ENCODE results near the gene FOXK2.
"Not testable (repeated sequence)": the region's sequence is repeated elsewhere in the genome, so short reads cannot be mapped to it uniquely, and the experiment has no call there.

Gene FOXK2

DNA sequence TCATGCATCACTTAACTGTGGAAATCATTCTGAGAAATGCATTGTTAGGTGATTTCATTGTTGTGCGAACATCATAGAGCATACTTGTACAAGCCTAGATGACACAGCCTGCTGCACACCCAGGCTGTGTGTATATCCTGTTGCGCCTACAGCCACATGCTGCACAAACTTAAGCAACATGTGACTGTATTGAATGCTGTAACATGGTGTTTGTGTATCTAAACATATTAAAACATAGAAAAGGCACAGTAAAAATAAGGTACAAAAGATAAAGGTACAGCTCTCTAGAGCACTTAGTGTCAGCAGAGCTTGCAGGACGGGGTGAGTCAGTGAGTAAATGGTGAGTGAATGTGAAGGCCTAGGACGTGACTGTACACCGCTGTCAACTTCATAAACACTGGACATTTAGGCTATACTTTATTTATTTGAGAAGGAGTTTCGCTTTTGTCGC is 11.9 kb downstream of the FOXK2 start:
- peak overlapping the region; percentile 57 for H3K27ac Mint-ChIP-seq
- H3K36me3 Mint-ChIP-seq (ENCODE audit: low read depth) = peaks cover 4% of the 10 kb centered on the region
- H3K9me3 Mint-ChIP-seq = no peaks in the 10 kb centered on the region
- intact Hi-C loops (cut with micrococcal nuclease) = no loop called here
- H3K4me3 Mint-ChIP-seq = no peak overlapping the region
- no peaks in the 10 kb centered on the region for H3K27me3 Mint-ChIP-seq
- peaks cover 72% of the 10 kb centered on the region for H3K4me1 Mint-ChIP-seq (ENCODE audit: low read depth)

DNA sequence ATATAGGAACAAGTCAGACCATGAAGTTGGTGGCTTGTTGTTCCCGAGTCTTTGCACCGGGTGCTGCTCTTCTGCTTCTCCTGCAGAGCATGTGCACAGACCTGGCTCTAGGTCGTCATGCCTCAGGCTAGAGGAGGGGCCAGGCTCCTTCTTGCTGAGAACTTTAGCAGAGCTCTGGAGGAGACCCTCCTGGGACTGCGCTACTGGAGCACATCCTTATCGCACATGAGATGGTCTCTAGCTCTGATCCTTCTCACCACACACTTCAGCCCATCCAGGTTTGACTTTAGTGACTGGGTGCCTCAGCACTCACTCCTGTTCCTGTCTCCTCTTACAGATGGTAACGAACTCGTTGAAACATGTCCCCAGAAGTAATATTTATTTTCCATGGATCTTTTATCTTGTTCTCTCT is 14.9 kb downstream of the FOXK2 start:
- Mint-ChIP-seq H3K27ac (peak overlapping the region; percentile 85), H3K4me3 (no peak overlapping the region), H3K4me1 (ENCODE audit: low read depth) (peaks cover 75% of the 10 kb centered on the region), H3K9me3 (no peaks in the 10 kb centered on the region), H3K27me3 (no peaks in the 10 kb centered on the region), H3K36me3 (ENCODE audit: low read depth) (no peaks in the 10 kb centered on the region)
- intact Hi-C loops (cut with micrococcal nuclease) = no loop called here

GRCh38 chr17:82536512-82537201 is 17.1 kb downstream of the FOXK2 start:
- Mint-ChIP-seq H3K27ac (peak overlapping the region; percentile 85), H3K4me3 (no peak overlapping the region), H3K4me1 (ENCODE audit: low read depth) (peaks cover 72% of the 10 kb centered on the region), H3K27me3 (no peaks in the 10 kb centered on the region), H3K36me3 (ENCODE audit: low read depth) (no peaks in the 10 kb centered on the region), H3K9me3 (no peaks in the 10 kb centered on the region)
- intact Hi-C loops (cut with micrococcal nuclease) = no loop called here

DNA sequence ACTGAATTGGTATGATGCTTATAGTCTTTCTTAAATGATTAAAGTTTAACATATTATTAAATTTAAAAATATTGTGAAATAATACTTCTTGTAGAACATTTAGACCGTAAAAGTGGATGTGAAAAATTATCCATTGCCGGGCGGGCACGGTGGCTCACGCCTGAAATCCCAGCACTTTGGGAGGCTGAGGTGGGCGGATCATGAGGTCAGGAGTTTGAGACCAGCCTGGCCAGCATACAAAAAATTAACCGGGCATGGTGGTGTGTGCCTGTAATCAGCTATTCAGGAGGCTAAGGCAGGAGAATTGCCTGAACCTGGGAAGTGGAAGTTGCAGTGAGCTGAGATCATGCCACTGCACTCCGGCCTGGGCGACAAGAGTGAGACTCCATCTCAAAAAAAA is 17.7 kb downstream of the FOXK2 start:
- H3K4me3 Mint-ChIP-seq; intact Hi-C loops (cut with micrococcal nuclease); H3K27me3 Mint-ChIP-seq; H3K36me3 Mint-ChIP-seq (ENCODE audit: low read depth); H3K9me3 Mint-ChIP-seq: not testable (repeated sequence)
- peak overlapping the region; percentile 85 for H3K27ac Mint-ChIP-seq
- peaks cover 70% of the 10 kb centered on the region for H3K4me1 Mint-ChIP-seq (ENCODE audit: low read depth)

GRCh38 chr17:82539076-82539475 is 19.5 kb downstream of the FOXK2 start:
- H3K27me3 Mint-ChIP-seq; H3K27ac Mint-ChIP-seq; H3K36me3 Mint-ChIP-seq (ENCODE audit: low read depth); H3K4me3 Mint-ChIP-seq; H3K9me3 Mint-ChIP-seq; intact Hi-C loops (cut with micrococcal nuclease): not testable (repeated sequence)
- peaks cover 72% of the 10 kb centered on the region for H3K4me1 Mint-ChIP-seq (ENCODE audit: low read depth)

DNA sequence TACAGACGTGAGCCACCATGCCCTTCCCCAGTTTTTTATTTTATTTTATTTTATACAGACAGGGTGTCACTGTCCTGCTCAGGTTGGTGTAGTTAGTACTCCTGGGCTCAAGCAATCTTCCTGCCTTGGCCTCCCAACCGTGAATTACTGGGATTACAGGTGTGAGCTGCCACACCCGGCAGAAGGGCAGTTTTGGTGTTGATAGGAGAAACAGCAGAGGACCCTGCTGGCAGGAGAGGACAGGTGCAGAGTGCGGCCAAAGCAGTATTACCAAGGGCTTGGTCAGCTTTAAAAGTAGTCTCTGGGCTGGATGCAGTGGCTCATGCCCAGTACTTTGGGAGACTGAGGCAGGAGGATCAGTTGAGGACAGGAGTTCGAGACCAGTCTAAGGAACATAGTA is 22.9 kb downstream of the FOXK2 start:
- Mint-ChIP-seq H3K9me3 (no peaks in the 10 kb centered on the region), H3K4me1 (ENCODE audit: low read depth) (peaks cover 62% of the 10 kb centered on the region), H3K27me3 (no peaks in the 10 kb centered on the region), H3K36me3 (ENCODE audit: low read depth) (no peaks in the 10 kb centered on the region), H3K4me3 (no peak overlapping the region), H3K27ac (no peak overlapping the region)
- intact Hi-C loops (cut with micrococcal nuclease) = no loop called here

DNA sequence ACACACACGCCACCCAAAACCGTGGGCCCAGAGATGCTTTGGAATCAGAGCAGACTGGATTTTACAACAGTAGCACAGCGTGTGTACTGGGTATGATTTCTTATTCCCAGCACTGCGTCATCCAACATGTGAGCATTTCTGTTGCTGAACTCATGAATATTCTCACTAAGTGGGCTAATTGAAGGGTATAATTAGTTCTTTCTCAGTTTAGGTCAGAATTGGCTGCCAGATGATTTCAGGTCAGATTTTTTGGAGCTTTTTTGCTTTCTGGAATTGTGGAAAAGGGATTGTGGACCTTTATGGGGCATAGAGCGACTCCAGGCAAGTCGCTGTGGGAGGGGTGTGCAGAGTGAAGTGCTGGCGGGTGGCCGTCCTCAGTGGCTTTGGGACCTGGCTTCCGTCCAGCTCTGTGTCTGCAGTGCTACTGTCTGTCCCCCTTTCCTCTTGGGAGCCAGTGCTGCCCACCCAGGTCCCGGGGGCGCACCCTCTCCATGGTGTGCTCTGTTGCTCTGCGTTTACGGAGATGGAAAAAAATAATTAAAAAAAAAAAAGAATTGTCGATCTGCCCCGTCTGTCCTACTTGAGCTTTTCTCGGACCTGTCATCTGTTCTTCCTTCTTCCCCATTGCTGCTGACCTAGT is 25.0 kb downstream of the FOXK2 start:
- Mint-ChIP-seq H3K4me3 (no peak overlapping the region), H3K9me3 (no peaks in the 10 kb centered on the region), H3K36me3 (ENCODE audit: low read depth) (no peaks in the 10 kb centered on the region), H3K27me3 (no peaks in the 10 kb centered on the region), H3K4me1 (ENCODE audit: low read depth) (peaks cover 69% of the 10 kb centered on the region), H3K27ac (no peak overlapping the region)
- intact Hi-C loops (cut with micrococcal nuclease) = no loop called here

GRCh38 chr17:82545071-82545462 is 25.5 kb downstream of the FOXK2 start:
- H3K9me3 Mint-ChIP-seq = no peaks in the 10 kb centered on the region
- peaks cover 69% of the 10 kb centered on the region for H3K4me1 Mint-ChIP-seq (ENCODE audit: low read depth)
- intact Hi-C loops (cut with micrococcal nuclease) = no loop called here
- no peak overlapping the region for H3K4me3 Mint-ChIP-seq
- no peaks in the 10 kb centered on the region for H3K36me3 Mint-ChIP-seq (ENCODE audit: low read depth)
- H3K27ac Mint-ChIP-seq = no peak overlapping the region
- H3K27me3 Mint-ChIP-seq = no peaks in the 10 kb centered on the region

DNA sequence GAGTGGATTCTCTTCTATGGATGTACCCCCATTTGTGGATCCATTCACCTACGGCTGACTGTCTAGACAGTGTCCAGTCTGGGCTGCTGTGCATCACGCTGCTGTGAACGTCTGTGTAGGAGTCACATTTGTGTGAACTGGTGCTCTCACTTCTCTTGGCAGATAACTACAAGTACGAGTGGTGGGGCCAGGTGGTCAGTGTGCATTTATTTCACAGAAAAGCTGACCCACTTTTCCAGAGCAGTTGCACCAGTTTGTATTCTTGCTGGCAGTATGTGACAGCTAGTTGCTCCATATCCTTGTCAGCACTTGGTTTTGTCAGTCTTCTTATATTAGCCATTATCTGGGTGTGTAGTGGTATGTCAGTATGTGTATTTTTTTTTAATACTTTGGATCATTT is 28.4 kb downstream of the FOXK2 start:
- Mint-ChIP-seq H3K4me1 (ENCODE audit: low read depth) (peaks cover 80% of the 10 kb centered on the region), H3K36me3 (ENCODE audit: low read depth) (no peaks in the 10 kb centered on the region), H3K27me3 (no peaks in the 10 kb centered on the region), H3K4me3 (no peak overlapping the region), H3K9me3 (no peaks in the 10 kb centered on the region), H3K27ac (no peak overlapping the region)
- intact Hi-C loops (cut with micrococcal nuclease) = no loop called here

GRCh38 chr17:82548681-82549303 is 29.3 kb downstream of the FOXK2 start:
- peak overlapping the region; percentile 23 for H3K4me3 Mint-ChIP-seq
- H3K27me3 Mint-ChIP-seq = no peaks in the 10 kb centered on the region
- no peaks in the 10 kb centered on the region for H3K36me3 Mint-ChIP-seq (ENCODE audit: low read depth)
- H3K27ac Mint-ChIP-seq = peak overlapping the region; percentile 46
- intact Hi-C loops (cut with micrococcal nuclease) = no loop called here
- no peaks in the 10 kb centered on the region for H3K9me3 Mint-ChIP-seq
- H3K4me1 Mint-ChIP-seq (ENCODE audit: low read depth) = peaks cover 72% of the 10 kb centered on the region

GRCh38 chr17:82551779-82552457 is 32.4 kb downstream of the FOXK2 start:
- Mint-ChIP-seq H3K9me3 (no peaks in the 10 kb centered on the region), H3K4me1 (ENCODE audit: low read depth) (peaks cover 65% of the 10 kb centered on the region), H3K36me3 (ENCODE audit: low read depth) (no peaks in the 10 kb centered on the region), H3K27ac (no peak overlapping the region), H3K27me3 (no peaks in the 10 kb centered on the region), H3K4me3 (no peak overlapping the region)
- intact Hi-C loops (cut with micrococcal nuclease) = loop anchor here (5.0 kb wide), 3 partner anchors 35 to 200 kb away; partner anchors contain the start of gene FOXK2

GRCh38 chr17:82552580-82552979 is 33.0 kb downstream of the FOXK2 start:
- Mint-ChIP-seq H3K4me1 (ENCODE audit: low read depth) (peaks cover 61% of the 10 kb centered on the region), H3K36me3 (ENCODE audit: low read depth) (peaks cover 2% of the 10 kb centered on the region), H3K9me3 (no peaks in the 10 kb centered on the region), H3K27ac (no peak overlapping the region), H3K4me3 (no peak overlapping the region), H3K27me3 (no peaks in the 10 kb centered on the region)
- intact Hi-C loops (cut with micrococcal nuclease) = loop anchor here (5.0 kb wide), 3 partner anchors 35 to 200 kb away; partner anchors contain the start of gene FOXK2

GRCh38 chr17:82553210-82553930 is 33.8 kb downstream of the FOXK2 start:
- Mint-ChIP-seq H3K4me3 (no peak overlapping the region), H3K9me3 (no peaks in the 10 kb centered on the region), H3K4me1 (ENCODE audit: low read depth) (peaks cover 60% of the 10 kb centered on the region), H3K27ac (no peak overlapping the region), H3K36me3 (ENCODE audit: low read depth) (peaks cover 10% of the 10 kb centered on the region), H3K27me3 (no peaks in the 10 kb centered on the region)
- intact Hi-C loops (cut with micrococcal nuclease) = loop anchor here (5.0 kb wide), 3 partner anchors 36 to 201 kb away; partner anchors contain the start of gene FOXK2

Data from dendritic cell treated with granulocyte-macrophage colony-stimulating factor and Interleukin-4, amounts not matched to agents 40 ng/mL and 50 ng/mL, for 4 days (primary cell).